ENCODE measurements around the gene ARHGAP19. TPM values are rescaled to one million over a fixed set of nuclear protein-coding genes. Genes with fewer than 3 reads are reported as not detected.
"Not testable (repeated sequence)": the region's sequence is repeated elsewhere in the genome, so short reads cannot be mapped to it uniquely, and the experiment has no call there.

ARHGAP19 gene
- total RNA-seq, 4 donors from 2014 or later: 7.0 to 11.0 (median 8.5) TPM

DNA sequence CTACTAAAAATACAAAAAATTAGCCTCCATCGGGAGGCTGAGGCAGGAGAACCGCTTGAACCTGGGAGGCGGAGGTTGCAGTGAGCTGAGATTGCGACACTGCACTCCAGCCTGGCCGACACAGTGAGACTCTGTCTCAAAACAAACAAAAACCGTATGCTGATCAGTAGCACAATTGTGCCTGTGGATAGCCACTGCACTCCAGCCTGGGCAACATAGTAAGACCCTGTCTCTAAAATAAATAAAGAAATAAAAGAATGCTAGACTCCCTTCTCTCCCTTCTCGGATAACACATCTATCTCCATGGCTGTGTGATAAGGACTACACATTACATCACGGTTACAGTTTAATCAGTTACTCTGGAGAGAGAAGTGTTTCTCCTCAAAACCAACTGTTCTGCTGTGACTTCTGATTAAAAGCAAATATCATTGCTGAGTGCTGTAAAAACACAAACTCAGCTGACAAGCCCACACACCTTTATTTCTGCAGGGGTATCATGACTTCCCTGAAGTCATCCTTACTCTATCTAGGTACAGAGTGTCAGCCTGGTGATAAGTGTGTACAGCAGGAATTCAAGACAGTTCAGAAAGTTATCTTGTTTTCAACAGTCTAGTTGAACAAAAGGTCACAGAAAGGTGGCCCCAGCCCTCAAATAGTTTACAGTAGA is 5.3 kb upstream of the ARHGAP19 start:
- Histone ChIP-seq H3K27me3 (no peaks in the 10 kb centered on the region), H3K36me3 (no peaks in the 10 kb centered on the region), H3K4me3 (replicated peaks in 1 of 3) (no peak overlapping the region), H3K27ac (no peak overlapping the region), H3K9me3 (no peaks in the 10 kb centered on the region), H3K4me1 (no peaks in the 10 kb centered on the region)
- no peak for TF ChIP-seq POLR2A (IDR thresholded peaks at IDR 0.05)
- TF ChIP-seq CTCF (IDR thresholded peaks at IDR 0.05): no peak
- no peak for DNase-seq
- 71 to 82% methylated on average over 8 of the region's 8 CpGs for WGBS, 2 donors
- intact Hi-C loops (cut with DNase I): no loop called here

DNA sequence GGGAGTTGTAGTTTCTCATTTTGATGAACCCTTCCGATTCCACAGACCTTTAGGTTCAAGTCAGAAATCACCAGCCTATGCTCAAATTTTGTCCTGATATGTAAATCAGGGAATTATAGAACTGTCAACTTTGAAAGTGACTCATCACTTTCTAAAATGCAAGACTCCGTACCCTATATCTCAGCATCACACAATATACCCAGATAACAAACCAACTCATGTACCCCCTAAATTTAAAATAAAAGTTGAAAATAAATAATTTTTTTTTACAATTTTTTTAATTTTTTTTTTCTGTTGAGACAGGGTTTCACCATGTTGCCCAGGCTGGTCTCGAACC is 393 bp upstream of the ARHGAP19 start:
- no peak overlapping the region for H3K27ac ChIP-seq
- H3K36me3 ChIP-seq: no peaks in the 10 kb centered on the region
- H3K9me3 ChIP-seq: no peaks in the 10 kb centered on the region
- H3K27me3 ChIP-seq: no peaks in the 10 kb centered on the region
- TF ChIP-seq CTCF (IDR thresholded peaks at IDR 0.05): no peak
- no peak for TF ChIP-seq POLR2A (IDR thresholded peaks at IDR 0.05)
- DNase-seq: no peak
- no peak overlapping the region for H3K4me3 ChIP-seq (replicated peaks in 1 of 3)
- WGBS, 2 donors: 57 to 61% methylated on average over 3 of the region's 3 CpGs
- intact Hi-C loops (cut with DNase I): no loop called here
- peaks cover 6% of the 10 kb centered on the region in 2 donors for H3K4me1 ChIP-seq

GRCh38 chr10:97291357-97292096 is 910 bp downstream of the ARHGAP19 start:
- no peaks in the 10 kb centered on the region for H3K9me3 ChIP-seq
- no peak for TF ChIP-seq CTCF (IDR thresholded peaks at IDR 0.05)
- no peak for TF ChIP-seq POLR2A (IDR thresholded peaks at IDR 0.05)
- H3K4me3 ChIP-seq (replicated peaks in 1 of 3): peak overlapping the region; percentile 25 to 67 (median 58)
- H3K27me3 ChIP-seq: no peaks in the 10 kb centered on the region
- intact Hi-C loops (cut with DNase I): no loop called here
- no peak for DNase-seq
- H3K27ac ChIP-seq: peak overlapping the region; percentile 80 to 92 (median 80)
- H3K36me3 ChIP-seq: no peaks in the 10 kb centered on the region
- WGBS, 2 donors: 53 to 56% methylated on average over 25 of the region's 25 CpGs
- peaks cover 6% of the 10 kb centered on the region in 2 donors for H3K4me1 ChIP-seq

DNA sequence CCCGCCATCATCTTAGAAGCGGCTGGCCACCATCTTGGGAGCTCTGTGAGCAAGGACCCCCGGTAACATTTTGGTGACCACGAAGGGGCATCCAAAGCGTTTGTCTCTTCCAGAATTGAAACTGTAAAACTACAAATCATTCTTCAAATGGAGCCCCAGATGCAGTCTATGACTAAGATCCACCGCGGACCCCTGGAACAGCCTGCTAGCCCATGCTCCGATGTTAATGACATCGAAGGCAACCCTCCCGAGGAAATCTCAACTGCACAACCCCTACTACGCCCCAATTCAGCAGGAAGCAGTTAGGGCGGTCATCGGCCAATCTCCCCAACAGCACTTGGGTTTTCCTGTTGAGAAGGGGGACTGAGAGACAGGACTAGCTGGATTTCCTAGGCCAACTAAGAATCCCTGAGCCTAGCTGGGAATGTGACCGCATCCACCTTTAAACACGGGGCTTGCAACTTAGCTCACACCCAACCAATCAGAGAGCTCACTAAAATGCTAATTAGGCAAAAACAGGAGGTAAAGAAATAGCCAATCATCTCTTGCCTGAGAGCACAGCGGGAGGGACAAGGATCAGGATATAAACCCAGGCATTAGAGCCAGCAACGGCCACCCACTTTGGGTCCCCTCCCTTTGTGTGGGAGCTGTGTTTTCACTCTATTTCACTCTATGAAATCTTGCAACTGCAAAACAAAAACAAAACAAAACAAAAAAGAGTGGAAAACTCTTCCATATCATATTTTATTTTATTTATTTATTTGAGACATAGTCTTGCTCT is 1.7 kb downstream of the ARHGAP19 start:
- H3K27ac ChIP-seq; H3K9me3 ChIP-seq; intact Hi-C loops (cut with DNase I); H3K36me3 ChIP-seq; DNase-seq; H3K4me3 ChIP-seq (replicated peaks in 1 of 3); H3K27me3 ChIP-seq; H3K4me1 ChIP-seq: not testable (repeated sequence)
- 94% methylated on average over 16 to 17 of the region's 17 CpGs for WGBS, 2 donors

GRCh38 chr10:97290076-97290475 is 2.4 kb downstream of the ARHGAP19 start:
- intact Hi-C loops (cut with DNase I); H3K9me3 ChIP-seq; H3K27ac ChIP-seq; H3K4me1 ChIP-seq; H3K27me3 ChIP-seq; H3K4me3 ChIP-seq (replicated peaks in 1 of 3); DNase-seq; H3K36me3 ChIP-seq: not testable (repeated sequence)
- 97% methylated on average over 13 of the region's 13 CpGs for WGBS, 2 donors

GRCh38 chr10:97280783-97281182 is 11.7 kb downstream of the ARHGAP19 start:
- H3K27me3 ChIP-seq: no peaks in the 10 kb centered on the region
- no peak overlapping the region for H3K27ac ChIP-seq
- H3K9me3 ChIP-seq: no peaks in the 10 kb centered on the region
- WGBS, 2 donors: 92 to 96% methylated on average over 3 of the region's 3 CpGs
- H3K4me1 ChIP-seq: peaks cover 6 to 11% of the 10 kb centered on the region in 2 donors
- no peak for DNase-seq
- no peaks in the 10 kb centered on the region for H3K36me3 ChIP-seq
- no peak overlapping the region for H3K4me3 ChIP-seq (replicated peaks in 1 of 3)
- intact Hi-C loops (cut with DNase I): loop anchor here (10.0 kb wide), 1 partner anchor 54 kb away; the partner anchor contains the start of gene FRAT2
- TF ChIP-seq POLR2A (IDR thresholded peaks at IDR 0.05) (no peak), CTCF (IDR thresholded peaks at IDR 0.05) (no peak)

Measured in thyroid gland (tissue), 4 donors.